GM12874 (cell line): Measurements from ENCODE around the gene DSCAML1.

ENCODE experiments used
- TF ChIP-seq, protein P1 (sequence below): IDR thresholded peaks from 2 replicates; pipeline ENCODE4 v1.5.1; 2011; ENCODE audit warnings: low read depth, mild to moderate bottlenecking, control low read depth, low read length, moderate library complexity; ENCODE audit not compliant: insufficient read depth

The DSCAML1 gene

DNA sequence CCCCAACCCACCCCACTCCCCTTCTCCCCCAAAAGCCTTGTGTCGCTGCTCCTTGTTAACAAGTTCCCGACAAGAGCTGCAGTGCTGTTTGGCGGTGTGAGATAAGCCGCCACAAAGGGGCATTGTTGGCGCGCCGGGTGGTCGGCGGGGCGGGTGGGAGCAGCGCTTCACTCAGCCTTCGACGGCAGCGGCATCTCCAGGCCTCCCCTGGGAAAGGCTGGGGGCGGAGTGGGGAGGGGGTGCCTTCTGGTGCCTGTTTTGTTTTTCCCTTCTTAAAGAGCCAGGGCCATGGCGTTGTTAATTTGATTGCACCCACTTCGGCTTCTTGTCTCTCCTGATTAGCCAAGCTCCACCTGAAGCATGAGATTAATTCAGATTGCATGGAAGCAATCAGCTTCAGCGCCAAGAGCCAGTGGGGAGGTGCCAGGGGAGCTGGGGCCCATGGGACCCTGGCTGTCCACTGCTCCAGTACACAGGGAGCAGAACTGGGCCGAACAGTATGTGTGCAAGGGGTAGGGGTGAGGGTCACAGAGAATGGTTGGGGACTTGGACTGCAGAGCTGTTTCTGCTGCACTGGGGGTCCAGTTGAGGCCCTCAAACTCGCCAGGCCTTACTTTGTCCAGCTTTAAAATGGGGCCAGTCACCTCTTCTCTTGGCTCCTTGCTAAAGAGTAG is 304.3 kb downstream of the DSCAML1 start:
- TF ChIP-seq, protein P1, sequence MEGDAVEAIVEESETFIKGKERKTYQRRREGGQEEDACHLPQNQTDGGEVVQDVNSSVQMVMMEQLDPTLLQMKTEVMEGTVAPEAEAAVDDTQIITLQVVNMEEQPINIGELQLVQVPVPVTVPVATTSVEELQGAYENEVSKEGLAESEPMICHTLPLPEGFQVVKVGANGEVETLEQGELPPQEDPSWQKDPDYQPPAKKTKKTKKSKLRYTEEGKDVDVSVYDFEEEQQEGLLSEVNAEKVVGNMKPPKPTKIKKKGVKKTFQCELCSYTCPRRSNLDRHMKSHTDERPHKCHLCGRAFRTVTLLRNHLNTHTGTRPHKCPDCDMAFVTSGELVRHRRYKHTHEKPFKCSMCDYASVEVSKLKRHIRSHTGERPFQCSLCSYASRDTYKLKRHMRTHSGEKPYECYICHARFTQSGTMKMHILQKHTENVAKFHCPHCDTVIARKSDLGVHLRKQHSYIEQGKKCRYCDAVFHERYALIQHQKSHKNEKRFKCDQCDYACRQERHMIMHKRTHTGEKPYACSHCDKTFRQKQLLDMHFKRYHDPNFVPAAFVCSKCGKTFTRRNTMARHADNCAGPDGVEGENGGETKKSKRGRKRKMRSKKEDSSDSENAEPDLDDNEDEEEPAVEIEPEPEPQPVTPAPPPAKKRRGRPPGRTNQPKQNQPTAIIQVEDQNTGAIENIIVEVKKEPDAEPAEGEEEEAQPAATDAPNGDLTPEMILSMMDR = no peak

DNA sequence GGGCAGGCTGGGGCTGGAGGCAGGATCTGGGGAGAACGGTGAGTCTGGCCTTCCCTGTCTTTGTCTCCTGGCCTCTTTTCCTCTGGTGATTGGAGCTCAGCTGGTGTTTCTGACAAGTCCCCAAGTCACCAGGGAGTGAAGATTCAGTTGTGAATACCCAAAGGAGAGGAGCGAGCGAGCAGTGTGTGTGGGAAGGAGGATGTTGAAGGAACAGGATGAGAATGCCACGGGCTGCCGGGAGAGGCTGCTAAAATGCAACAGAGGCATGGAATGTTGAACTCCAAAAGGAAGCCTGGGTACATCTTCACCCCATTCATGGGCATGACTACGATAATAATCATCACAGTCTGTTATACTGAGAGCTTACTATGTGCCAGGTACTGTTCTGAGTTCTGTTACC is 306.1 kb downstream of the DSCAML1 start:
- TF ChIP-seq, protein P1 = no peak

DNA sequence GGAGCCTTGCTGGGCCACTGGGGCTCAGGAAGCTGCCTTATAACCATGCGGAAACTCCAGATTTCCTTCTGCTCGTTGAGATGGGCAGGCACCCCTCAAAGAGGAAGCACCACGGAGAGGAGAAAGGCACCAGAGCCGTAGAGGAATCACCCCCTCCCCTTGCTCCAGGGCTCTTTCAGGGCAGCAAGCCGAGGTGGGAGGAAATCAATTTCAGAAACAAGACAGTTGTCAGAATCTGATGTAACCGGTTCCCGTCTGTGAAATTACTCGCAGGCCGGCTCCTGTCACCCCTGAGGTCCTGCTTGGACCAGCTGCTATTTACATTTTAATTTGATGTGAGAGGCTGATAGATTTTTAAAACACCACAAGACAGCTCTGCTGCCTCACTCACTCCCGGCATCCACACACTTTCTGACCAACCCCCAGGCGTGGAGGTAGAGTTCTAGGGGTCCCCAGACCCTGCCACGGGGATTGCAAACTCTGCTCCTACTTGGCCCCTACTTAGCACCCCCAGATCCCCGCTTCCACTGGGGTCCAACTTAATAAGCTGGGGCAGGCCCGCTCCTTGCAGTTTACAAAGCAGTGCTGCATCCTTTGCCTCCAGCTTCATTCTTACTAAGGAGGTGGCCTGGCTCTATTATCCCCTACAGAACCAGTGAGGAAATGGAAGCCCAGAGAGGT is 306.9 kb downstream of the DSCAML1 start:
- TF ChIP-seq, protein P1 = no peak

DNA sequence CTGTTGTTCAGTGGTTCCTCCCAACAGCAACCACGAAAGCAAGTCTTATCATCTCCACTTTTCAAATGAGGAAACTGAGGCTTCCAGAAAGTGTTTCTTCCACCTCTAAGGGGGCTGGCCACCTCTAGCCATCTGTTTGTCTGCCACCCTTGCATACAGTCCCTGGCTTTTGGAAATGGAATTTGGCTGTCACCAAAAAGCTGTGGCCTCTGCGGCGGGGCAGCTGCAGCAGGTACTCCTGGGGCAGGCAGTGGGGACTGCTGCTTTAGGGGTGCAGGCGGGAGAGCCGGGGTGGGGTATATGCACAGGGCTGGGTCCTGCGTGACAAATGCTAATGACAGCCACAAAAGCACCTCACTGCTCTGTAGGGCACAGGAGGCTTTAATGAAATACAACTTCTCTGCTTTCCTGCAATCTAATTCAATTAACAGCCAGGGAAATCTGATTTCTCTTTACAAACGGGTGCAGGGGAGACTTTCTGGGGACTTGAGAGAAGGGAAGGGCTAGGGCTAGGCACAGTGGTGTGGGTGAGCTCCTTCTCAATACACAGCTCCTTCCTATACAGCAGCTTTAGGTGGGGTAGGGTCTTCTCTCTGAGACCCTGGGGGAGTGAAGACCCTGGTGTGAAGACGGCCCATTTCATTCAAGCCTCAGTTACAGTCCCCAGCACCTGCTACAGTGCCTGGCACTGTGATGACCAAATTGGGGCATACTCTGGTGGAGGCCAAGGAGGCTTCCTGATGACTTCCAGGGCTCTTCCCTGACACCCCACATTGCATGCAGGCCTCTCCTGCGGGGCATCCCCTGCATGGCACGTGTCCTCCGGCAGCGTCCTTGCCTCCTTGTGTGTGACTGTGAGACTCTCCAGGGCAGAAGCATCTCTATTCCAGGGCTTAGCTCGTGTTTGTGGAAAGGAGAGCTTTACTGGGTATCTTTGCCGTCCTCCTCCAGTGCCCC is 307.7 kb downstream of the DSCAML1 start:
- TF ChIP-seq, protein P1 = no peak

DNA sequence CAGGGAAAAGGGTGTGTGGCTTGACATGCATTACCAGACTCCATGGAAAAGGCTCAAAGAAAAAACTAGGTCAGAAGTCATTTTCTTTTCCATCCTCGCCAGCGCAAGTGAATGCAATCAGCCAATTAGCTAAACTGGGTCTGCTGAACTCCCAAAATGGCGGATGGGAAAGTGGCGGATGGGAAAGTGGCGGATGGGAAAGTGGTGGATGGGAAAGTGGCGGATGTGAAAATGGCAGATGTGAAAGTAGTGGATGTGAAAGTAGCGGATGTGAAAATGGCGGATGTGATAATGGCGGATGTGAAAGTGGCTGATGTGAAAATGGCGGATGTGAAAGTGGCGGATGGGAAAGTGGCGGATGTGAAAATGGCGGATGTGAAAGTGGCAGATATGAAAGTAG is 311.0 kb downstream of the DSCAML1 start:
- TF ChIP-seq, protein P1 = no peak

DNA sequence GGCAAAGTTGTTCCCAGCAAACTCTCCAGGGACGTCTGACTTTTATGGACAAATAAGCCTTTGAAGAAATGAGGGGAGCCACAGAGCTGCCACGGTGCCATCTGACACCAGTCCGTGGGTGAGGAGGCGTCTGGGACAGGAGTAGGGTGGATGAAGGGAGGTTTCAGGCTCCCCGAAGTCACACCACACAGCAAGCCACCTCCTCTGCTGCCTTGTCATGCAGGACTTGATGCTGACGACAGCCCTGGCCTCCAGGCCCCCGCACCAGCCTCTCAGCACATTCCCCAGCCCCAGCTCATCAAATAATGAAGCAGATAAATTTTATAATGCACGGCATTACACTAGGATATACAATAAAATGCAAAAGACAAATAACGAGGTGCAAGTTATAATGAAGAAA is 312.9 kb downstream of the DSCAML1 start:
- TF ChIP-seq, protein P1 = no peak

DNA sequence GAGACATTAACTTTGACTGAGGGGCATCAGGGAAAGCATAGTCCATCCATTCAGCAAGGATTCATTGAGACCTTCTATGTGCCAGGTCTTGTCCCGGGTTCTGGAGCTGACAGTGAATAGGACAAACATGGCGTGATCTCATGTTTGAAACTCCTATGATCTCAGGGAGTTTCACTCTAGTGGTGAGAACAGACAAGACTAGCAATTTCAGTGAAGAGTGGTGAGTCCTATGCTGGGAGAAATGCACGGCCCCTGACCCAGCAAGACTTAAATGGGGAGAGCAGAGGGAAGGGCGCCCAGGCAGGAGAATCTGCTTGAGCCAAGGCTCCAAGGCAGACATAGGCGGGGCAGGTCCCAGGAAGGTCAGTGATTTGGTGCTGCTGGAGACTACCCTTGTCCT is 313.6 kb downstream of the DSCAML1 start:
- TF ChIP-seq, protein P1 = no peak
